HCT116 (cell line): ENCODE results near the gene SLC5A6. TPM values are rescaled to one million over a fixed set of nuclear protein-coding genes. Genes with fewer than 3 reads are reported as not detected.

ENCODE experiments used
- ATAC-seq: fragments of 200-7000 bp; cut with Tn5 transposase; 2 replicates; pipeline ENCODE4 v1.9.1; 2020; ENCODE audit warnings: mild to moderate bottlenecking, moderate library complexity
- BruUV-seq: library from RNA; stranded (reverse); fragments of 400-500 nt; replicated peaks from 2 replicates; lab custom pipeline; 2021; lab: Mats Ljungman, UMichigan
- CTCF ChIA-PET: fragments of 300-600 bp; sonication (Branson Sonifier 250); formaldehyde crosslinking; loops from one replicate; lab custom pipeline; 2021; ENCODE audit warnings: antibody characterized with exemption; lab: Charles Lee
- POLR2A ChIA-PET: fragments of 300-600, 350-600 bp; sonication (Branson Sonifier 250); formaldehyde crosslinking; loops from one replicate; lab custom pipeline; 2021; ENCODE audit warnings: antibody characterized with exemption; lab: Charles Lee
- RAD21 ChIA-PET, 2 experiments: fragments of 300-600 bp; sonication (Branson Sonifier 250); formaldehyde crosslinking; loops; one replicate each; lab custom pipeline; 2023; ENCODE audit warnings: low total read pairs in 2 of 2; ENCODE audit not compliant: uncharacterized antibody in 2 of 2, unreplicated experiment in 2 of 2, low non-redundant PET in 1 of 2; lab: Charles Lee
- DNase-seq: peaks from one replicate; pipeline ENCODE4 v3.0.0-alpha.2; 2010; ENCODE audit warnings: low read depth, low spot score
- H2AFZ ChIP-seq: fragments of 200-600 bp; shearing (Covaris generic), sonication (generic); 2 replicates; pipeline ENCODE4 v1.6.1; 2017; ENCODE audit warnings: low read depth, mixed run types, mixed read lengths, antibody characterized with exemption, low read length; ENCODE audit not compliant: poor library complexity, severe bottlenecking
- H3K27ac ChIP-seq: 2 replicates; pipeline ENCODE4 v1.5.1; 2012; ENCODE audit warnings: low read depth, low read length
- H3K27me3 ChIP-seq: fragments of 200-600 bp; sonication (generic); 2 replicates; pipeline ENCODE4 v1.6.1; 2016; ENCODE audit warnings: mixed run types, low read length, mixed read lengths; ENCODE audit not compliant: insufficient read depth
- H3K36me3 ChIP-seq, 2 experiments: fragments of 200-500 bp in 1 of 2; fragments of 200-600 bp in 1 of 2; sonication (Bioruptor generic) in 1 of 2; sonication (generic) in 1 of 2; 2 replicates each; pipeline versions ENCODE4 v1.5.1 to v1.6.1; 2014 to 2016; ENCODE audit warnings: low read length in 2 of 2, inconsistent platforms in 1 of 2, mixed read lengths in 1 of 2, mixed run types in 1 of 2; ENCODE audit not compliant: insufficient read depth in 2 of 2, control insufficient read depth in 1 of 2
- H3K4me1 ChIP-seq, 2 experiments: fragments of 200-600 bp in 1 of 2; sonication (generic) in 1 of 2; 2 replicates each; pipeline versions ENCODE4 v1.5.1 to v1.6.1; 2012 to 2017; ENCODE audit warnings: low read length in 2 of 2, inconsistent platforms in 1 of 2, mild to moderate bottlenecking in 1 of 2, mixed read lengths in 1 of 2, mixed run types in 1 of 2, moderate library complexity in 1 of 2; ENCODE audit not compliant: insufficient read depth in 2 of 2, control insufficient read depth in 1 of 2
- H3K4me2 ChIP-seq: fragments of 200-600 bp; sonication (generic); 2 replicates; pipeline ENCODE4 v1.6.1; 2017; ENCODE audit warnings: mixed run types, low read length, mixed read lengths
- H3K4me3 ChIP-seq, 2 experiments: fragments of 200-600 bp in 1 of 2; sonication (generic) in 1 of 2; replicated peaks in 1 of 2; 2 replicates each; pipeline ENCODE4 v1.5.1; 2011 to 2016; ENCODE audit warnings: low read length in 2 of 2, control low read depth in 1 of 2, low read depth in 1 of 2, mild to moderate bottlenecking in 1 of 2, mixed read lengths in 1 of 2, mixed run types in 1 of 2
- H3K79me2 ChIP-seq: fragments of 200-600 bp; sonication (generic); 2 replicates; pipeline ENCODE4 v1.6.1; 2017; ENCODE audit warnings: mild to moderate bottlenecking, mixed run types, low read length, moderate library complexity, mixed read lengths; ENCODE audit not compliant: insufficient read depth
- H3K9ac ChIP-seq: fragments of 200-600 bp; sonication (generic); 2 replicates; pipeline ENCODE4 v1.6.1; 2016; ENCODE audit warnings: low read length, mixed read lengths
- H3K9me2 ChIP-seq: fragments of 200-600 bp; sonication (generic), shearing (Covaris generic); 2 replicates; pipeline ENCODE4 v1.6.1; 2017; ENCODE audit warnings: mixed run types, mild to moderate bottlenecking, moderate library complexity; ENCODE audit not compliant: insufficient read depth
- H3K9me3 ChIP-seq, 2 experiments: fragments of 200-500 bp in 1 of 2; fragments of 200-600 bp in 1 of 2; sonication (Bioruptor generic) in 1 of 2; sonication (generic) in 1 of 2; 2 replicates each; pipeline ENCODE4 v1.6.1; 2014 to 2017; ENCODE audit warnings: low read length in 2 of 2, mixed read lengths in 2 of 2, inconsistent platforms in 1 of 2, low read depth in 1 of 2, mild to moderate bottlenecking in 1 of 2, mixed run types in 1 of 2, moderate library complexity in 1 of 2; ENCODE audit not compliant: control insufficient read depth in 1 of 2, insufficient read depth in 1 of 2
- H4K20me1 ChIP-seq: fragments of 200-600 bp; sonication (generic), shearing (Covaris generic); 2 replicates; pipeline ENCODE4 v1.6.1; 2017; ENCODE audit warnings: mixed run types, mild to moderate bottlenecking, moderate library complexity; ENCODE audit not compliant: insufficient read depth
- CBX3 ChIP-seq: IDR thresholded peaks from 2 replicates; pipeline ENCODE4 v1.6.1; 2012; ENCODE audit warnings: low read depth
- POLR2AphosphoS5 ChIP-seq: IDR thresholded peaks from 2 replicates; pipeline ENCODE4 v1.6.1; 2011; ENCODE audit warnings: mild to moderate bottlenecking, low read depth, low read length, moderate library complexity
- SP1 ChIP-seq: IDR thresholded peaks from 2 replicates; pipeline ENCODE4 v1.6.1; 2012; ENCODE audit warnings: low read depth
- ZFX ChIP-seq: fragments of 450-650 bp; IDR thresholded peaks from 2 replicates; pipeline ENCODE4 v1.6.1; 2017
- ZNF274 ChIP-seq: fragments of 200-500 bp; sonication (Bioruptor generic); IDR thresholded peaks from 2 replicates; pipeline ENCODE4 v1.6.1; 2014; ENCODE audit warnings: mild to moderate bottlenecking, low read depth, low read length, inconsistent platforms
- intact Hi-C: fragments of 100-400 bp; cut with micrococcal nuclease; formaldehyde crosslinking; loops from 2 replicates; pipeline ENCODE4 v1.10.0; 2022
- total RNA-seq: library from RNA; stranded (reverse); gene quantifications from one replicate; pipeline ENCODE4 v1.2.1, GENCODE V29; 2021; ENCODE audit not compliant: unreplicated experiment
- TF ChIP-seq, protein P1 (sequence below): IDR thresholded peaks from 2 replicates; pipeline ENCODE4 v1.6.1; 2012
- TF ChIP-seq, protein P2 (sequence below): IDR thresholded peaks from 2 replicates; pipeline ENCODE4 v1.6.1; 2011; ENCODE audit warnings: mild to moderate bottlenecking, low read length, moderate library complexity; ENCODE audit not compliant: insufficient replicate concordance; ENCODE audit errors: extremely low read depth

SLC5A6 gene
- total RNA-seq, 1 experiment from 2014 or later: 55.4 TPM

DNA sequence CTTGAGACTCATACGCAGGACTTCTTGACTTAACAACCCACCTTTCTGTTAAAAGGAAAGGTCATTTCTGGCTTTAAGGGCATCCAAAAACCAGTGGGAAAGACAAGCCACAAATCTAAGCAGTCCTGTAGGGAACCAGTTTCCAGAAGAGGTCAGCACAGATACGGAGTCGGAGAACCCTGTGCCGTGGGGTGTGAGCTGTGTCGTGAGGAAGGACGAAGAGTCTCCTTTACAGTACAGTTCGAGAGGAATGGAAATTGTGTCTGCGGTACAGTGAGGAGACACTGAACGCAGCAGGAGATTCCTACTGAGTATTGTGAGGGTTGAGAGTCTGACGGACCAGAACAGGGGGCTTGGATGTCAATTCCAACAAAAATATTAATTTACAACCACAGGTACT is 33.0 kb upstream of the SLC5A6 start:
- BruUV-seq: no TSS peak
- ATAC-seq (no peak), DNase-seq (no peak)
- no peaks in the 10 kb centered on the region for H3K9me3 ChIP-seq
- peaks cover 20 to 41% of the 10 kb centered on the region in 2 experiments; a peak in 3 of 4 replicates for H3K36me3 ChIP-seq
- no peak overlapping the region for H3K4me2 ChIP-seq
- no peaks in the 10 kb centered on the region for H3K9me2 ChIP-seq
- no peaks in the 10 kb centered on the region for H3K27me3 ChIP-seq
- H4K20me1 ChIP-seq: no peaks in the 10 kb centered on the region
- no peak overlapping the region for H3K27ac ChIP-seq
- H2AFZ ChIP-seq: no peak overlapping the region
- no peak overlapping the region for H3K9ac ChIP-seq
- no peaks in the 10 kb centered on the region for H3K79me2 ChIP-seq
- intact Hi-C loops: no loop called here
- ChIA-PET CTCF (no interaction called here), RAD21 (no interaction called here), POLR2A (no interaction called here)
- H3K4me1 ChIP-seq: peaks cover 0 to 4% of the 10 kb centered on the region in 2 experiments; a peak in 2 of 4 replicates
- TF ChIP-seq, protein P1, sequence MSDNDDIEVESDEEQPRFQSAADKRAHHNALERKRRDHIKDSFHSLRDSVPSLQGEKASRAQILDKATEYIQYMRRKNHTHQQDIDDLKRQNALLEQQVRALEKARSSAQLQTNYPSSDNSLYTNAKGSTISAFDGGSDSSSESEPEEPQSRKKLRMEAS: no peak
- TF ChIP-seq, protein P2, sequence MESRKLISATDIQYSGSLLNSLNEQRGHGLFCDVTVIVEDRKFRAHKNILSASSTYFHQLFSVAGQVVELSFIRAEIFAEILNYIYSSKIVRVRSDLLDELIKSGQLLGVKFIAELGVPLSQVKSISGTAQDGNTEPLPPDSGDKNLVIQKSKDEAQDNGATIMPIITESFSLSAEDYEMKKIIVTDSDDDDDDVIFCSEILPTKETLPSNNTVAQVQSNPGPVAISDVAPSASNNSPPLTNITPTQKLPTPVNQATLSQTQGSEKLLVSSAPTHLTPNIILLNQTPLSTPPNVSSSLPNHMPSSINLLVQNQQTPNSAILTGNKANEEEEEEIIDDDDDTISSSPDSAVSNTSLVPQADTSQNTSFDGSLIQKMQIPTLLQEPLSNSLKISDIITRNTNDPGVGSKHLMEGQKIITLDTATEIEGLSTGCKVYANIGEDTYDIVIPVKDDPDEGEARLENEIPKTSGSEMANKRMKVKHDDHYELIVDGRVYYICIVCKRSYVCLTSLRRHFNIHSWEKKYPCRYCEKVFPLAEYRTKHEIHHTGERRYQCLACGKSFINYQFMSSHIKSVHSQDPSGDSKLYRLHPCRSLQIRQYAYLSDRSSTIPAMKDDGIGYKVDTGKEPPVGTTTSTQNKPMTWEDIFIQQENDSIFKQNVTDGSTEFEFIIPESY: no peak
- TF ChIP-seq CBX3 (no peak), ZNF274 (no peak), ZFX (no peak), POLR2AphosphoS5 (0 out of 2 replicates have a peak, but pooled peaks have one; percentile 16), SP1 (no peak)
- H3K4me3 ChIP-seq: no peak overlapping the region
